Stimulated activated CD8-positive, alpha-beta memory T cell treated with anti-CD3 and anti-CD28 coated beads, Interleukin-15, amount 100 ng/mL, for 48 hours (primary cell): ENCODE data around the gene YJU2.
"Not testable (repeated sequence)": the region's sequence is repeated elsewhere in the genome, so short reads cannot be mapped to it uniquely, and the experiment has no call there.

Source experiments
- DNase-seq, 2 donors: peaks; one replicate each; pipeline ENCODE4 v3.0.0-alpha.2; 2020; ENCODE audit warnings: low read depth in 2 of 2

YJU2 gene

DNA sequence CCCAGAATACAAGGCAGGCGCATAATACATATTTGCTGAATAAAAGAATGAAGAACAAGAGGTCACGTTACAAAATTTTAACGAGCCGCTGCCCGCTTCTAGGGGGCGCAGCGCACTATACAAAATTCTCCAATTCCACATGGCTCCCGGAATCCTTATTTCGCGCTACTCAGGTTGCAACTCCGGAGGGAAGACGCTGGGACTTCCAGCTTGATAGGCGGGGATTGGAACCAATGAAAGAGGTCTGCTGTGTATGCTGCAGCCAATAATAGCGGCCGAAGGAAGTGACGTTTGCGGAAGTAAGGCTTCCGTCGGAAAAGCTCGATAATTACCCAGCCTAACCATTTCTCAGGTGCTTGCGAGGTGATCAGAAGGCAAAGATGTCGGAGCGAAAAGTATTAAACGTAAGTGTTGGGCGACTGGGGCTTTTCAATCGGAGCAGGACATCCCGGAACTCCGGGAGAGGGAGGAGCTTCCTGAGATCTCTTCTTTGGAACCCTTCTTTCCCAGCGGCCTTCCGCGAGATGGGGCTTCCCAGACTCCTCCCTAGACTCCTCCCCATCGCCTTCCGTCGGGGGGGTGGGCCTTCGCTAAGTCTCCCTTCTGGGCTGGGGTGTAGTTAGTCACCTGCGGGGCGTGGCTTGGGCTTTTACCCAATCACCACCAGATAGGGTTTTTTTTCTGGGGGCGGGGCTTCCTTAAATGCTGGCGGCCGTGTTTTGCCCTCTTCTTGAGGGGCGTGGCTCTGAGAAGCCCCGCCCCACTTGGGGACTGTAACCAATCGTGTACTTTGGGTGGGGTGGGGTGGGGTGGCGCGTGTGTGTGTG lies at the start of gene YJU2:
Gene YJU2, plus strand, starts transcription at position 314 of the 827 bp plus-strand sequence. Its CDS starts 67 bp downstream, at position 381.
- peak; percentile 97 to 98 for DNase-seq

DNA sequence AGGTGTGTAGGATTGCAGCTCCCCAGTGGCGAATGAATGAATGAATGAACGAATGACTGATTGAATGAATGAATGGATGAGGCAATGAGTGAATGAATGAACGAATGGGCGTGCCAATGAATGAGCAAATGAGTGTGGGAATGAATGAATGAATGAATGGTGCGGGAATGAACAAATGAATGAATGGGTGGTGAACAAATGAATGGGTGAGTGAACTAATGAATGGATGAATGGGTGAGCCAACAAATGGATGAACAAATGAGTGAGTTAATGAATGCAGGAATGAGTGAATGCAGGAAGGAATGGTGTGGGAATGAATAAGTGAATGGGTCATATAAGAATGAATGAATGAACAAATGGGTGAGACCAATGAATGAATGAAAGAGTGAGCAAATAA lies 49.7 kb upstream of the YJU2 start:
- no peak for DNase-seq

DNA sequence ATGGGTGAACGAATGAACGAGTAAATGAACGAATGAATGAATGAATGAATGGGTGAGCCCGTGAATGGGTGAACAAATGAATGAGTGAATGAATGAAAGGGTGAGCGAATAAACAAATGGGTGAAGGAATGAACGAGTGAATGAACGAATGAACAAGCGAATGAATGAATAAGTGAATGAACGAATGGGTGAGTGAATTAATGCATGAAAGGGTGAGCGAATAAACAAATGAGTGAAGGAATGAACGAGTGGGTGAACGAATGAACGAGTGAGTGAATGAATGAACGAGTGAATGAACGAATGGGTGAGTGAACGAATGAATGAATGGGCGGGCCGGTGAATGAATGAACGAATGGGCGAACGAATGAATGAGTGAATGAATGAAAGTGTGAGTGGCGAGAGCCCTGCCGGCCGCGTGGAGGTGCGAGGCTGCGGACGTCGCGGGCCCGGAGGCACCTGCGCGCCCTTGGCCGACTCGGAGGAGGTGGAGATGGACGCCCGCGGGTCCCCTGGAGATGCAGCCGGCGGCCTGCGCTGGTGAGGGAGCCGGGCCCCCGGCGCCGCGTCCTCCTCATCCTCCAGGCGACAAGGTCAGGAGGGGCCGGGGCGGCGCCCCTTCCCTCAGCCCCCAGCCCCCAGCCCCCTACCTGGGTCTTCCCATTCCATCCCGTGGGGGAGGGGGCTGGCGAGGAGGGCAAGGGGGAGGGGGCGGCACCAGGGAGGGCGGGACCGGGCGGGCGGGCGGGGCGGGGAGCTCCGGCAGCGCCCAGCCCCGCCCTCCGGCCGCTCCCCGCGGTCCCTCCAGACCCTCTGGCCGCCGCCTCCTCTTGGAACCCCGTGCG lies 49.0 kb upstream of the YJU2 start:
- no peak for DNase-seq

DNA sequence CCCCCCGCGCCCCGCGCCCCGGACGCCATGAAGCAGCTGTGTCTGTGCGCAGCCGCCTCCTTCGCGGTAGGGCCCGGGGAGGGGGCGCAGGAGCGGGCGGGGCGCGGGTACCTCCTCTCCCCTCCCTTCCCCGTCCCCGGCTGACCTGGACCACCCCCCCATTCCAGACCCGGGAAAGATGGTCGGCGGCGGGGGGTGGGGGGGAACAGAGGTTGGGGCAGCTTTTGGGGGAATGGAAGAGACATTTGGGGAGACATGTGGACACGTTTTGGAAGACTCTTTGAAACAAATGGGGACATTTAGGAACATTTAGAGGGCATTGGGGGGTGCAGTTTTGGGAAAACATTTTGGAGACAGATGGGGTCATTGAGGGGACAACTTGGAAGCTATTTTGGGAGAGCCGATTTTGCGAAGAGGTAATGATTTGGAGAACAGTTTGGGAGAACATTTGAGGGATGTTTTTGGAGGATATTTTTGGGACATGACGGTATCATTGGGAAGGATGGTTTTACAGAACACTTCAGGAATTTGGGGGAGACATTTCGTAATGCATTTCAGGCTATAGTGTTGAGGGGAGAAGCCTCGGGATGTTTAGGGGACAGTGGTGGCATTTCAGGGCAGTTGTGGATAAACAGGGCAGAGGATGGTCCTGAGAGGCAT lies 48.3 kb upstream of the YJU2 start:
- DNase-seq = no peak

DNA sequence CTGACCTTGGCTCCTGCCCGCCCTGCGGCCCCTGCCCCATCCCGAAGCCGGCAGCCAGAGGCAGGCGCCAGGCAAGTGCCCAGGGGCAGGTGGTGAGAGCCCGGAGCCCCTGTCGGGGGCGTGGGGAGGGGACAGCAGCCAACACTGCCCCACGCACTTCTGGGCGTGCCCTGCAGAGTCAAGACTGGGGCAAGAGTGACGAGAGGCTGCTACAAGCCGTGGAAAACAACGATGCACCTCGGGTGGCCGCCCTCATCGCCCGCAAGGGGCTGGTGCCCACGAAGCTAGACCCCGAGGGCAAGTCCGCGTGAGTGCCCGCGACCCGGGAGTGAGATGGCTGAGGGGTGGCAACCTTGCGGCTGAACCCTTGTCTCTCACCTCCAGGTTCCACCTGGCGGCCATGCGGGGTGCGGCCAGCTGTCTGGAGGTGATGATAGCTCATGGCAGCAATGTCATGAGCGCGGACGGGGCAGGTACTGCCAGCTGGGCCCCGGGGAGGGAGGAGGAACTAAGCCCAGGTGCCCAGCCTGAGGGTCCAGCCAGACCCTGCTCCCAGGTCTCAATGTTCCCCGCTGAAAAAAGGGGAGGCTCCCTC lies 47.1 kb upstream of the YJU2 start:
- no peak for DNase-seq

DNA sequence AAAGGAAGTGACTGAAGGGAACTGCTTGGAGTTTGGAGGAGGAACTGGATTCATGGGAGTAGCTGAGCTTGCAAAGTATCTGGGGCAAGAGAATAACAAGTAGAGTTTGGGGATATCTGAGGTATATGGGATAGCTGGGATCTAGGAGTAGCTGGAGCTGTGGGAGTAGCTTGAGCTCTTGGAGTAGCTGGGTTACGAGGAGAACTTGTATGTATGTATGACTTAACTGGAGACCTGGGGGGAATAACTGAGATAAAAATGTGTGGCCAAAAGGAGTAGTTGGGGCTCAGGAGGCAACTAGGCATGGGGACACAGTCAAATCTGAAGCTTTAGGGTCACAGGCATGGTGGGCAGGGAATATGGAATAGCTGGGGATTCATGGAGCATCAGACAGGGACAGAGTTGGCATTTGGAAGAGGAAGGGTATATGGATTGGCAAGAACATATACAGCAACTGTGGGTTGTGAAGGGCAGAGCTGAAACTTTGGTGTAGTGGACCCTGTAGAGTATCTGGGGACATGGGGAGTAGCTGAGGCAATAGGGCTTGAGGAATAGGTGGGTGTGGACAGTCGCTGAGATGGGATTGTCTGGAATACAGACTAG lies 45.8 kb upstream of the YJU2 start:
- no peak for DNase-seq

DNA sequence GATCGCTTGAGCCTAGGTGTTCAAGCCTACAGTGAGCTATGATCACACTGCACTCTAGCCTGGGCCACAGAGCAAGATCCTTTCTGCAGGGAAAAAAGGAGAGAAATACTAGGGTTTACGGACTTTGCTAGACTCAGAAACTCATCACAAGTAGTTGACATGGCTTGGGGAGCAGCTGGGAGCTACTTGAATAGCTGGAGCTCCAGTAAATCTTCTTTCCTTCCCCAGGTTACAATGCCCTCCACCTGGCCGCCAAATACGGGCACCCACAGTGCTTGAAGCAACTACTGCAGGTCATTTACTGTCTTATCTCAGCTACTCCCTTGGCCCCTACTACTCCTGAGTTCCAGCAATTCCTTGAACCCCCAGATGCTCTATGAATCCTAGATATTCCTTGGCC lies 45.1 kb upstream of the YJU2 start:
- no peak for DNase-seq

DNA sequence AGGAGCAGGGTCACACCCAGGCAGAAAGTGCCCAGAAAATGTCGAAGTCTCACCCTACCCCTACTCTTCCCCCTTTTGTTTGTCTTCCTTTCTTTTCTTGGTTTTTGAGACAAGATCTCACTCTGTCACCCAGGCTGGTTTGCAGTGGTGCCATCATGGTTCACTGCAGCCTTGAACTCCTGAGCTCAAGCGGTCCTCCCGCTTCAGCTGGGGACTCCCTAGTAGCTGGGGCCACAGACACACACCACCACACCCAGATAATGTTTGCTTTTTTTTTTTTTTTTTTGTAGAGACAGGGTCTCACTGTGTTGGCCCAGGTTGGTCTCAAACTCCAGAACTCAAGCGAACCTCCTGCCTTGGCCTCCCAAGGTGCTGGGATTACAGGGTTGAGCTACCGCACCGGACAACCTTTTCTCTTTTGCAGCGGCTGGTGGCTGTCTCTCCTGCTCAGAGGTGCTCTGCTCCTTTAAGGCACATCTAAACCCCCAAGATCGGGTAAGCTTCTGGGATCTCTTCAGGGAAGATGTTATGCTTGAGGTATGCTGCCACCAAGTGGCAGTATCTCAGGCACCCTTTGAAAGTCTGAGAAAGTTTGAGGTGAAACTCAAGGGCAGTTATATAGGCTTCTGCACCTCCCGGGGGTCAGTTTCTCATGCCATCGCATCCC lies 39.9 kb upstream of the YJU2 start:
- no peak for DNase-seq

DNA sequence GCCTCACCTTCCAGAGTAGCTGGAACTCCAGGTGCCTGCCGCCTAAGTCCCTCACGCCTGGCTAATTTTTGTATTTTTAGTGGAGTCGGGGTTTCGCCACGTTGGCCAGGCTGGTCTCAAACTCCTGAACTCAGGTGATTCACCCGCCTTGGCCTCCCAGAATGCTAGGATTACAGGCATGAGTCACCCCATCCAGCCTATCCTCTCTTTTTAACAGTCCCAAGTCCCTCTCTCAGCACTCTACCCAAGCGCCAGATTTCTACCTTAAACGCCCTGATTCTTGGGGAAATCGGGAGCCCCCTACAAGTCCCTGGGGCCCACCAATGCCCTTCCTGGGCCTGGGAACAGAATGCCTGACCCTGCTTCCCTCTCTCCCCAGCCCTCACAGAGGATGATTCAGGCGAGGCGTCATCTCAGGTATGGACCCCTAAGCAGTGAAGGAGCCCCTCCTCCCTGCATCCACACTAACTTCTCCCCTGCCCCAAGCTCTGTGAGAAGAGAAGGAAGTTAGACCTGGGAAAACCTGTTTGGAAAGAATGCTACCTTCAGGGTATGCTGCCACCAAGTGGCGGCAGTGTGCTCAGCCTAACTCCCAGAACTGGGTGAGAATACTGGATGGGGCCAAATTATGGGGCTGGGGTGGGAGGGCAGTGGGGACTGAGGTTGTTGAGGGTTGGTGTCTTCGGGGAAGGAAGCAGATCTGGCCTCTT lies 38.3 kb upstream of the YJU2 start:
- no peak for DNase-seq

DNA sequence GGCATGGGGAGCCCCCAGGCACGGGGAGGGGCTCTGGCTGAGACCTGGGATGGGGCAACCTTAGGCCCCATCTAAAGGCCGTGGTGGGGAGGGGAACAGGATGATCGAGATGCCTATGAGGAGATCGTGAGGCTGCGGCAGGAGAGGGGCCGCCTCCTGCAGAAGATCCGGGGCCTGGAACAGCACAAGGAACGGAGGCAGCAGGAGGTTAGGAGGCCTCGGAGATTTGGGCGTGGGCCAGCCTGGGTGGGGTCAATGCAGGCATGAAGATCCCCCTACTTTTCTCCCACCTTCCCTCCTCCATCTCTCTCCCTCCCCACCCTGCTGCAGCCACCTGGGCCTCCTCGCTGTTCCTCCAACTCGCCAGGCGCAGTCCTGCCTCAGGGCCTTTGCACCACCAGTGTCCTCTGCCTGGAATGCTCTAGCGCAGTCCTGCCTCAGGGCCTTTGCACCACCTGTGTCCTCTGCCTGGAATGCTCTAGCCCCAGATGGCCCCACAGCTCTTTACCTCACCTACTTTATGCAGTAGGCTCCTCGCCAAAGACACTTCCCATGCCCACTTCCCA lies 36.6 kb upstream of the YJU2 start:
- DNase-seq = no peak

DNA sequence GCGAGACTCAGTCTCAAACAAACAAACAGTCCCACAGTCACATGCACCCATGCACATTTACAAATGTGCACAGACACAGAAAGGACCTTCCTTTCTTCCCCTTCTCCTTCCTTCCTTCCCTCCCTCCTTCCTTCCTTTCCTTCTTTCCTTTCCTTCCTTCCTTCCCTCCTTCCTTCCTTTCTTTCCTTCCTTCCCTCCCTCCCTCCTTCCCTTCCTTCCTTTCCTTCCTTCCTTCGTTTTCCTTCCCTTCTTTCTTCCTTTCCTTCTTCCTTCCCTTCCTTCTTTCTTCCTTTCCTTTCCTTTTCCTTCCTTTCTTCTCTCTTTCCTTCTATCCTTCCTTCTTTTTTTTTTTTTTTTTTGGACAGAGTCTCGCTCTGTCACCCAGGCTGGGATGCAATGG lies 33.8 kb upstream of the YJU2 start:
- DNase-seq = no peak

DNA sequence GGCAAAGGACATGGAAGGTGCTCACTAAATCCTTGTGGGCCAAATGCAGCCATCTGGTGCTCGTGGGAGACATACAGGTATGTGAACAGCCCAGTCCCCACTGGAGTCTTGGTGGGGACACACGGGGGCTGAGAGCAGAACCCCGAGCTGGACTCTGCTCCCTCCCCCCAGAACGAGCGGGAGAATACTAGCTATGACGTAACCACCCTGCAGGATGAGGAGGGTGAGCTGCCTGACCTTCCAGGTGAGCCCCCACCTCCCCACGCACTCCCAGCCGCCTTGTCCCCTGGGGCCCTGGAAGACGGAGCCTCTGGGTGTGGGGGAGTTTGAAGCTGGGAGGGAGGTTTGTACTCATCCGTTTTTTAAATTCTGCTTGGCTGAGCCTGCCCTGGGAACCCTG lies 31.1 kb upstream of the YJU2 start:
- DNase-seq = no peak

DNA sequence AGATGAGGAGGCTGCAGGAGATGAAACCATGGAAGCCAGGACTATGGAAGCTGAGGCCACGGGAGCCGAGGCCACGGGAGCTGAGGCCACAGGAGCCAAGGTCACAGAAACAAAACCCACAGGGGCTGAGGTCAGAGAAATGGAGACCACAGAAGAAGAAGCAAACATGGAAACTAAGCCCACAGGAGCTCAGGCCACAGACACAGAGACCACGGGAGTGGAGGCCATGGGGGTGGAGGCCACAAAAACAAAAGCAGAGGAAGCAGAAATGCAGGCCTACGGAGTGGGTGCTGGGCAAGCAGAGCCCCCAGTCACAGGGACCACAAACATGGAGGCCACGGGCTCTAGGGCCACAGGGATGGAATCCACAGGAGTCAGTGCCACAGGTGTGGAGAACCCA lies 30.0 kb upstream of the YJU2 start:
- no peak for DNase-seq

DNA sequence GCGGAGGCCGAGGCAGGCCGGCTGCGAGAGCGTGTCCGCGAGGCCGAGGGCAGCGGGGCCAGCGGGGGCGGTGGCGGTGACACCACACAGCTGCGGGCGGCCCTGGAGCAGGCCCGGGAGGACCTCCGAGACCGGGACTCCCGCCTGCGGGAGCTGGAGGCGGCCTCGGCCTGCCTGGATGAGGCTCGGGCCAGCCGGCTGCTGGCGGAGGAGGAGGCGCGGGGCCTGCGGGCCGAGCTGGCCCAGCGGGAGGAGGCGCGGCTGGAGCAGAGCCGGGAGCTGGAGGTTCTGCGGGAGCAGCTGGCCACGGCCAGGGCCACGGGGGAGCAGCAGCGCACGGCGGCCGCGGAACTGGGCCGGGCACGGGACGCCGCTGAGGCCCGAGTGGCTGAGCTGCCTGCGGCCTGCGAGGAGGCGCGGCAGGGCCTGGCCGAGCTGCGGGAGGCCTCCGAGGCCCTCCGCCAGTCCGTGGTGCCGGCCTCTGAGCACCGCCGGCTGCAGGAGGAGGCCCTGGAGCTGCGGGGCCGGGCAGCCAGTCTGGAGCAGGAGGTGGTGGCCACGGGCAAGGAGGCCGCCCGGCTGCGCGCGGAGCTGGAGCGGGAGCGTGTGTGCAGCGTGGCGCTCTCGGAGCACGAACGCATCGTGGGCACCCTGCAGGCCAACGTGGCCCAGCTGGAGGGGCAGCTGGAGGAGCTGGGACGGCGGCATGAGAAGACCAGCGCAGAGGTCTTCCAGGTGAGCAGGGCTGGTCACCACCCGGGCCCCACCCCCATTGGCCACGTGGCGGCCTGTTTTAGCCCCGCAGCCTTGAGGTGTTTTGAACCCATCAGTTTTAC lies 29.2 kb upstream of the YJU2 start:
- DNase-seq = no peak

DNA sequence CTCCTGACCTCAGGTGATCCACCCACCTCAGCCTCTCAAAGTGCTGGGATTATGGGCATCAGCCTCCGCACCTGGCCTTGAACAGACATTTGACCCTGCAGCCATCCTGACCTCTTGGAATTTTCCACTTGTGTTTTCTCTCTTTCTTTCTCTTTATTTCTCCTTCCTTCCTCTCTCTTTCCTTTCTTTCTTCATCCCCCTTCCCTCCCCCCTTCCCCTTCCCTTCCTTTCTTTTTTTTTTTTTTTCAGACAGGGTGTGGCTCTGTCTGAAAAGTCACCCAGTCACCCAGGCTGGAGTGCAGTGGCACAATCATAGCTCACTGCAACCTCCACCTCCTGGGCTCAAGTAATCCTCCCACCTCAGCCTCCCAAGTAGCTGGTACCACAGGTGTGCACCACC lies 28.4 kb upstream of the YJU2 start:
- not testable (repeated sequence) for DNase-seq

DNA sequence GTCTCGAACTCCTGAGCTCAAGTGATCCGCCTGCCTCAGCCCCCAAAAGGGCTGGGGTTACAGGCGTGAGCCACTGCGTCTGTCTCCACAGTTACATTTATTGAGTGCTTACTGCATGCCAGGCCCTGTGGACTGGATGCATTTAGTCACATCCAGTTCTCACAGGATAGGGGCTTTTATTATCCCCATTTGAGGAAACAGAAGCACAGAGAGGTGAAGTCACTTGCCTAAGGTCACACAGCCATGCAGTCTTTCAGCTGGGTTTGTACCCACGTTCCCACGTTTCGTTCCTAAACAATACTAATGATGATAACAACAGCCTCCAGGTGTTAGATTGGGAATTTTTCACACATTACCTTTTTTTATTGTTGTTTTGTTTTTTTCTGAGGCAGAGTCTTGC lies 26.7 kb upstream of the YJU2 start:
- DNase-seq = no peak

DNA sequence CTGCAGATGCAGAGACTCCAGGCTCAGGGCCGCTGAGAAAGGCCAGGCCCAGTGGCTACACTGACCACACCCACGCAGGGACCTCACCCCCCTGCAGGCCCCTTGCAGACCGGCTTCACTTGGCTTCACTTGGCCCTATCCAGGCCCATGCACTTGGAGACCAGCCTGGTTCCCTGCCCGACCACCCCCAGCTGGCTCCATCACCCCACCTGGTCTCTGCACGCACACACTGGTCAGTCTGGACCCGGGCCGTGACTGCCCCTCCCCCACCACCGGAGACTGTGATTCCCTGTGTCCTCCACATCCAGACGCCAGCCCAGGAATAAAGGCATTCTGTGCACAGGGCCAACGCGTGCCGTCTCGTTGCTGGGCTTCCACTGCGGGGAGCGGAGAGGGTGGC lies 22.4 kb upstream of the YJU2 start:
- no peak for DNase-seq

DNA sequence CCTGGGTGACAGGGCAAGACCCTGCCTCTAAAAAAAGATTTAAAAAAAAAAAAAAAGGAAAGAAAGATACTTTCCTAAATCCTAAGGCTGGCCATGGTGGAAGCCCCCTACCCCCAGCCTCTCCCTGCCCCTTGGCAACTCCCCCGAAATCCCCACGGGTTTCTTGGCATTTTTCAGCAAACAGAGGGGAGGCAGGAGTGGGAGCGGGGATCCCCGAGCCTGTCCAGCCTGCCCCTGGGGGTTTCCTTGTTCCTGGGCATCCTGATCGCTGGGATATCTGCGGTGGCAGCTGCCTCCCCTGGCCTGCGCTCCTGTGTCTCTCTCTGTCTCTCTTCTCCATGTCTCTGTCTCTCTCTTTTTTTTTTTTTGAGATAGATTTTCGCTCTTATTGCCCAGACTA lies 21.0 kb upstream of the YJU2 start:
- no peak for DNase-seq

DNA sequence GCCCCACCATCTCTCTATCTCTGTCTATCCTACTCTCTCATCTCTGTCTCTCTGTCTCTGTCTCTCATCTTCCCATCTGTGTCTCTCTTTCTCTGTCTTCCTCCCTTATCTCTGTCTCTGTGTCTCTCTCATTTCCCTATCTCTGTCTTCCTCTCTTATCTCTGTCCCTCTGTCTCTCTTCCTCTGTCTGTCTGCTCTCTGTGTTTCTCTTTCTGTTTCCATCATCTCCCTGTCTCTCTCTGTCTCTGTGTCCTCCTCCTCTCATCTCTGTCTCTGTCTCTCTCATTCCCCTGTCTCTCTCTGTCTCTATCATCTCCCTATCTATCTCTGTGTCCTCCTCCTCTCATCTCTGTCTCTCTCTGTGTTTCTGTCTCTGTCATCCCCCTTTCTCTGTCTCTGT lies 19.1 kb upstream of the YJU2 start:
- DNase-seq = no peak
